Measurements from ENCODE around the gene TSHR. TPM values are rescaled to one million over a fixed set of nuclear protein-coding genes. Genes with fewer than 3 reads are reported as not detected.

The TSHR gene
- total RNA-seq, 1 donor from 2014 or later, result not detected

GRCh38 chr14:80996049-80996901 lies 40.9 kb downstream of the TSHR start:
- no peaks in the 10 kb centered on the region for H3K4me1 Mint-ChIP-seq (ENCODE audit: unreplicated experiment)

GRCh38 chr14:81001447-81001846 lies 46.0 kb downstream of the TSHR start:
- Mint-ChIP-seq H3K27me3 (ENCODE audit: unreplicated experiment) (peaks cover 2% of the 10 kb centered on the region), H3K4me3 (ENCODE audit: unreplicated experiment) (no peak overlapping the region), H3K9me3 (ENCODE audit: unreplicated experiment) (no peaks in the 10 kb centered on the region), H3K27ac (ENCODE audit: unreplicated experiment) (no peak overlapping the region), H3K36me3 (ENCODE audit: low read depth, unreplicated experiment) (no peaks in the 10 kb centered on the region), H3K4me1 (ENCODE audit: unreplicated experiment) (no peaks in the 10 kb centered on the region)
- DNase-seq (ENCODE audit: low spot score), result no peak
- no peak for TF ChIP-seq CTCF (IDR thresholded peaks at IDR 0.05; ENCODE audit: unreplicated experiment)

More at GRCh38 chr14:80996049-80996901, 40.9 kb downstream of the TSHR start:
- no peaks in the 10 kb centered on the region for H3K36me3 Mint-ChIP-seq (ENCODE audit: low read depth, unreplicated experiment)
- no peaks in the 10 kb centered on the region for H3K9me3 Mint-ChIP-seq (ENCODE audit: unreplicated experiment)
- no peak overlapping the region for H3K27ac Mint-ChIP-seq (ENCODE audit: unreplicated experiment)
- H3K4me3 Mint-ChIP-seq (ENCODE audit: unreplicated experiment), result no peak overlapping the region
- peak; percentile 16 for DNase-seq (ENCODE audit: low spot score)
- H3K27me3 Mint-ChIP-seq (ENCODE audit: unreplicated experiment), result no peaks in the 10 kb centered on the region
- TF ChIP-seq CTCF (IDR thresholded peaks at IDR 0.05; ENCODE audit: unreplicated experiment), result no peak

GRCh38 chr14:81004575-81004974 lies 49.2 kb downstream of the TSHR start:
- Mint-ChIP-seq H3K4me3 (ENCODE audit: unreplicated experiment) (no peak overlapping the region), H3K27me3 (ENCODE audit: unreplicated experiment) (peaks cover 2% of the 10 kb centered on the region), H3K27ac (ENCODE audit: unreplicated experiment) (no peak overlapping the region), H3K4me1 (ENCODE audit: unreplicated experiment) (no peaks in the 10 kb centered on the region), H3K9me3 (ENCODE audit: unreplicated experiment) (no peaks in the 10 kb centered on the region), H3K36me3 (ENCODE audit: low read depth, unreplicated experiment) (no peaks in the 10 kb centered on the region)
- no peak for DNase-seq (ENCODE audit: low spot score)
- TF ChIP-seq CTCF (IDR thresholded peaks at IDR 0.05; ENCODE audit: unreplicated experiment), result no peak

- no peaks in the 10 kb centered on the region for H3K4me1 Mint-ChIP-seq (ENCODE audit: unreplicated experiment)
- TF ChIP-seq CTCF (IDR thresholded peaks at IDR 0.05; ENCODE audit: unreplicated experiment), result no peak
These were observed 50.3 kb downstream of the TSHR start for GRCh38 chr14:81005540-81006228.

GRCh38 chr14:81006266-81006665 lies 50.8 kb downstream of the TSHR start:
- H3K27ac Mint-ChIP-seq (ENCODE audit: unreplicated experiment), result no peak overlapping the region
- H3K4me1 Mint-ChIP-seq (ENCODE audit: unreplicated experiment), result no peaks in the 10 kb centered on the region
- H3K36me3 Mint-ChIP-seq (ENCODE audit: low read depth, unreplicated experiment), result no peaks in the 10 kb centered on the region
- H3K27me3 Mint-ChIP-seq (ENCODE audit: unreplicated experiment), result peaks cover 2% of the 10 kb centered on the region
- H3K9me3 Mint-ChIP-seq (ENCODE audit: unreplicated experiment), result no peaks in the 10 kb centered on the region
- no peak for DNase-seq (ENCODE audit: low spot score)
- H3K4me3 Mint-ChIP-seq (ENCODE audit: unreplicated experiment), result no peak overlapping the region
- no peak for TF ChIP-seq CTCF (IDR thresholded peaks at IDR 0.05; ENCODE audit: unreplicated experiment)

More at GRCh38 chr14:81005540-81006228, 50.3 kb downstream of the TSHR start:
- Mint-ChIP-seq H3K9me3 (ENCODE audit: unreplicated experiment) (no peaks in the 10 kb centered on the region), H3K4me3 (ENCODE audit: unreplicated experiment) (no peak overlapping the region), H3K27ac (ENCODE audit: unreplicated experiment) (no peak overlapping the region), H3K27me3 (ENCODE audit: unreplicated experiment) (peaks cover 2% of the 10 kb centered on the region), H3K36me3 (ENCODE audit: low read depth, unreplicated experiment) (no peaks in the 10 kb centered on the region)
- no peak for DNase-seq (ENCODE audit: low spot score)
